ENCODE results near the gene TUBB4B. TPM values are rescaled to one million over a fixed set of nuclear protein-coding genes. Genes with fewer than 3 reads are reported as not detected.

The TUBB4B gene
- total RNA-seq, 8 experiments from 2014 or later = 57.6 to 372 (median 151) TPM

- no peak overlapping the region for H3K4me3 ChIP-seq
- peak in 2 of 8 experiments; percentile 57 to 77 for ATAC-seq (replicated peaks in 6 of 8)
- H3K27ac ChIP-seq = no peak overlapping the region
- 33 to 100% (median 90%) methylated on average over 2 to 13 of the region's 17 CpGs for WGBS, 10 experiments
- in situ Hi-C loops (cut with MboI; ENCODE audit: low pct_unique_long_range_greater_than_20kb in 2 of 9, low sequenced_read_pairs in 9 of 9, unreplicated experiment in 9 of 9) = no loop called here
- no peaks in the 10 kb centered on the region for H3K4me1 ChIP-seq (replicated peaks in 1 of 2)
Observed at GRCh38 chr9:137269231-137269772, 28.2 kb downstream of the TUBB4B start.

GRCh38 chr9:137270929-137271695 lies 30.0 kb downstream of the TUBB4B start:
- Histone ChIP-seq H3K4me1 (replicated peaks in 1 of 2) (peaks cover 0 to 2% of the 10 kb centered on the region in 2 donors), H3K27ac (no peak overlapping the region), H3K4me3 (no peak overlapping the region)
- in situ Hi-C loops (cut with MboI; ENCODE audit: low pct_unique_long_range_greater_than_20kb in 2 of 9, low sequenced_read_pairs in 9 of 9, unreplicated experiment in 9 of 9) = no loop called here
- no peak for ATAC-seq (replicated peaks in 6 of 8)
- WGBS, 10 experiments = 78 to 100% (median 98%) methylated on average over 1 to 9 of the region's 32 CpGs; no CpG with 5 or more reads in 3 of the 10 experiments

- no CpG with 5 or more reads among the region's 3 CpGs for WGBS, 10 experiments
- in situ Hi-C loops (cut with MboI; ENCODE audit: low pct_unique_long_range_greater_than_20kb in 2 of 9, low sequenced_read_pairs in 9 of 9, unreplicated experiment in 9 of 9) = no loop called here
- no peak for ATAC-seq (replicated peaks in 6 of 8)
- H3K4me3 ChIP-seq = no peak overlapping the region
- peaks cover 5 to 7% of the 10 kb centered on the region in 2 donors for H3K4me1 ChIP-seq (replicated peaks in 1 of 2)
- no peak overlapping the region for H3K27ac ChIP-seq
Observed at GRCh38 chr9:137271696-137272076, 30.6 kb downstream of the TUBB4B start.

DNA sequence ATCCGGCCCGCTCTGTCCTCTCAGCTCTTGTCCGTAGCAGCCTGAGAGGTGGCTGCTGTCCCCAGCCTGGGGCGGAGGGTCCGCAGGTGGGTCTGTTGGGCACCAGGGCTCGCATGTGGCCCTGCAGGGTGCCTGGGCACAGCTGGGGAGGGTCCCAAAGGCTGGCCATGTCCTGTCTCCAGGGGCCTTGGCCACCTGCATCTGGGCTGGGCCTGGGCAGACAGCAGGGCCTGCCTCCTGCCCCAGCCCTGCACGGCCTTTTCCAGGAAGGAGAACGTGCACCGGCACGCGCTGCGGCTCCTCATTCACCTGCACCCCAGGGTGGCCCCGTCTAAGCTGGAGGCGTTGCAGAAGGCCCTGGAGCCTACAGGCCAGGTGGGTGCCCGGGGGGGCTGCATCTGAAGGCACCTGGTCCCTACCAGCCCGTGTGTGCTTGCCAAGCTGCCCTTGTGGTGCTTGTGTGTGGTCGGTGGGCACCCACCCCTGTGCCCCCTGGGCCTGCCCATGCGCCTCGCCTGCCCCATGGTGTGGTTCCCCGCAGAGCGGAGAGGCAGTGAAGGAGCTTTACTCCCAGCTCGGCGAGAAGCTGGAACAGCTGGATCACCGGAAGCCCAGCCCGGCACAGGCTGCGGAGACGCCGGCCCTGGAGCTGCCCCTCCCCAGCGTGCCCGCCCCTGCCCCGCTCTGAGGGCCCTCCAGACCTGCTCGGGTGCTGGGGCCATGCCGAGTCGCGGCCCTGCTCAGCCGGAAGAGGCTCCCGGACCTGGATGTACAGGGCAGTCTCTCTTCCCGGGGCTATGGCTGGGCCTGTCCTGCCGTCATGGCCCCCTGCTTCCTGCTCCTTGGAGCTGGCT lies 31.4 kb downstream of the TUBB4B start:
- Histone ChIP-seq H3K27ac (no peak overlapping the region), H3K4me1 (replicated peaks in 1 of 2) (peaks cover 12 to 15% of the 10 kb centered on the region in 2 donors), H3K4me3 (no peak overlapping the region)
- in situ Hi-C loops (cut with MboI; ENCODE audit: low pct_unique_long_range_greater_than_20kb in 2 of 9, low sequenced_read_pairs in 9 of 9, unreplicated experiment in 9 of 9) = no loop called here
- ATAC-seq (replicated peaks in 6 of 8) = no peak
- WGBS, 10 experiments = 100% methylated on average over 1 of the region's 39 CpGs; no CpG with 5 or more reads in 8 of the 10 experiments

- no peak for ATAC-seq (replicated peaks in 6 of 8)
- in situ Hi-C loops (cut with MboI; ENCODE audit: low pct_unique_long_range_greater_than_20kb in 2 of 9, low sequenced_read_pairs in 9 of 9, unreplicated experiment in 9 of 9) = no loop called here
- H3K27ac ChIP-seq = no peak overlapping the region
- H3K4me3 ChIP-seq = no peak overlapping the region
- 94 to 100% methylated on average over 1 to 3 of the region's 13 CpGs; no CpG with 5 or more reads in 8 of the 10 experiments for WGBS, 10 experiments
- peaks cover 12 to 17% of the 10 kb centered on the region in 2 donors for H3K4me1 ChIP-seq (replicated peaks in 1 of 2)
Observed at GRCh38 chr9:137273095-137273490, 32.0 kb downstream of the TUBB4B start.

- 80 to 100% (median 90%) methylated on average over 1 to 6 of the region's 15 CpGs; no CpG with 5 or more reads in 6 of the 10 experiments for WGBS, 10 experiments
- ATAC-seq (replicated peaks in 6 of 8) = no peak
- in situ Hi-C loops (cut with MboI; ENCODE audit: low pct_unique_long_range_greater_than_20kb in 2 of 9, low sequenced_read_pairs in 9 of 9, unreplicated experiment in 9 of 9) = no loop called here
- Histone ChIP-seq H3K27ac (no peak overlapping the region), H3K4me3 (no peak overlapping the region), H3K4me1 (replicated peaks in 1 of 2) (peaks cover 12 to 17% of the 10 kb centered on the region in 2 donors)
Observed at GRCh38 chr9:137273611-137274320, 32.7 kb downstream of the TUBB4B start.

- no peak overlapping the region for H3K4me3 ChIP-seq
- no peak for ATAC-seq (replicated peaks in 6 of 8)
- 70 to 100% (median 95%) methylated on average over 1 to 6 of the region's 10 CpGs; no CpG with 5 or more reads in 5 of the 10 experiments for WGBS, 10 experiments
- H3K4me1 ChIP-seq (replicated peaks in 1 of 2) = peaks cover 12 to 17% of the 10 kb centered on the region in 2 donors
- no peak overlapping the region for H3K27ac ChIP-seq
- in situ Hi-C loops (cut with MboI; ENCODE audit: low pct_unique_long_range_greater_than_20kb in 2 of 9, low sequenced_read_pairs in 9 of 9, unreplicated experiment in 9 of 9) = loop anchor here in 2 of 9 experiments (25.0 kb wide), 2 partner anchors 137 to 162 kb away; partner anchors contain the start of genes ENTPD8 (in 1 of the 2), EXD3 (in 1 of the 2) and NOXA1 (in 1 of the 2)
Observed at GRCh38 chr9:137275203-137275587, 34.1 kb downstream of the TUBB4B start.

GRCh38 chr9:137275588-137276472 lies 34.7 kb downstream of the TUBB4B start:
- no peak overlapping the region for H3K4me3 ChIP-seq
- no peak for ATAC-seq (replicated peaks in 6 of 8)
- peaks cover 12 to 17% of the 10 kb centered on the region in 2 donors for H3K4me1 ChIP-seq (replicated peaks in 1 of 2)
- 0 to 100% (median 87%) methylated on average over 1 to 8 of the region's 24 CpGs; no CpG with 5 or more reads in 6 of the 10 experiments for WGBS, 10 experiments
- no peak overlapping the region for H3K27ac ChIP-seq
- in situ Hi-C loops (cut with MboI; ENCODE audit: low pct_unique_long_range_greater_than_20kb in 2 of 9, low sequenced_read_pairs in 9 of 9, unreplicated experiment in 9 of 9) = loop anchor here in 2 of 9 experiments (25.0 kb wide), 2 partner anchors 136 to 161 kb away; partner anchors contain the start of genes ENTPD8 (in 1 of the 2), EXD3 (in 1 of the 2) and NOXA1 (in 1 of the 2)

GRCh38 chr9:137276473-137277328 lies 35.6 kb downstream of the TUBB4B start:
- no peak overlapping the region for H3K4me3 ChIP-seq
- ATAC-seq (replicated peaks in 6 of 8) = peak; percentile 8 to 53 (median 32)
- in situ Hi-C loops (cut with MboI; ENCODE audit: low pct_unique_long_range_greater_than_20kb in 2 of 9, low sequenced_read_pairs in 9 of 9, unreplicated experiment in 9 of 9) = loop anchor here in 2 of 9 experiments (25.0 kb wide), 2 partner anchors 136 to 161 kb away; partner anchors contain the start of genes ENTPD8 (in 1 of the 2), EXD3 (in 1 of the 2) and NOXA1 (in 1 of the 2)
- H3K27ac ChIP-seq = peak overlapping the region in 1 of 2 donors; percentile 6
- peaks cover 12 to 17% of the 10 kb centered on the region in 2 donors for H3K4me1 ChIP-seq (replicated peaks in 1 of 2)
- 8 to 90% (median 51%) methylated on average over 2 to 5 of the region's 30 CpGs; no CpG with 5 or more reads in 7 of the 10 experiments for WGBS, 10 experiments

- H3K4me1 ChIP-seq (replicated peaks in 1 of 2) = peaks cover 12 to 17% of the 10 kb centered on the region in 2 donors
- H3K27ac ChIP-seq = peak within 1 kb of the TSS in 1 of 2 donors; percentile 6
- ATAC-seq (replicated peaks in 6 of 8) = peak; percentile 24 to 84 (median 52)
- 40 to 80% methylated on average over 1 to 2 of the region's 25 CpGs; no CpG with 5 or more reads in 8 of the 10 experiments for WGBS, 10 experiments
- in situ Hi-C loops (cut with MboI; ENCODE audit: low pct_unique_long_range_greater_than_20kb in 2 of 9, low sequenced_read_pairs in 9 of 9, unreplicated experiment in 9 of 9) = loop anchor here in 2 of 9 experiments (25.0 kb wide), 2 partner anchors 135 to 160 kb away; partner anchors contain the start of genes ENTPD8 (in 1 of the 2), EXD3 (in 1 of the 2) and NOXA1 (in 1 of the 2)
- no peak within 1 kb of the TSS for H3K4me3 ChIP-seq
Observed at GRCh38 chr9:137277329-137278041, 36.4 kb downstream of the TUBB4B start, which contains the start of gene TOR4A. Gene TOR4A (plus strand): TSS chr9:137277726. CDS start chr9:137278690, 964 bp downstream.

All from motor neuron (in vitro differentiated cells).